ENCODE results near the gene OLFML1. TPM values are rescaled to one million over a fixed set of nuclear protein-coding genes. Genes with fewer than 3 reads are reported as not detected.

OLFML1 gene
- total RNA-seq: 0.18 TPM in 1 of 2 replicates, not detected in the other

DNA sequence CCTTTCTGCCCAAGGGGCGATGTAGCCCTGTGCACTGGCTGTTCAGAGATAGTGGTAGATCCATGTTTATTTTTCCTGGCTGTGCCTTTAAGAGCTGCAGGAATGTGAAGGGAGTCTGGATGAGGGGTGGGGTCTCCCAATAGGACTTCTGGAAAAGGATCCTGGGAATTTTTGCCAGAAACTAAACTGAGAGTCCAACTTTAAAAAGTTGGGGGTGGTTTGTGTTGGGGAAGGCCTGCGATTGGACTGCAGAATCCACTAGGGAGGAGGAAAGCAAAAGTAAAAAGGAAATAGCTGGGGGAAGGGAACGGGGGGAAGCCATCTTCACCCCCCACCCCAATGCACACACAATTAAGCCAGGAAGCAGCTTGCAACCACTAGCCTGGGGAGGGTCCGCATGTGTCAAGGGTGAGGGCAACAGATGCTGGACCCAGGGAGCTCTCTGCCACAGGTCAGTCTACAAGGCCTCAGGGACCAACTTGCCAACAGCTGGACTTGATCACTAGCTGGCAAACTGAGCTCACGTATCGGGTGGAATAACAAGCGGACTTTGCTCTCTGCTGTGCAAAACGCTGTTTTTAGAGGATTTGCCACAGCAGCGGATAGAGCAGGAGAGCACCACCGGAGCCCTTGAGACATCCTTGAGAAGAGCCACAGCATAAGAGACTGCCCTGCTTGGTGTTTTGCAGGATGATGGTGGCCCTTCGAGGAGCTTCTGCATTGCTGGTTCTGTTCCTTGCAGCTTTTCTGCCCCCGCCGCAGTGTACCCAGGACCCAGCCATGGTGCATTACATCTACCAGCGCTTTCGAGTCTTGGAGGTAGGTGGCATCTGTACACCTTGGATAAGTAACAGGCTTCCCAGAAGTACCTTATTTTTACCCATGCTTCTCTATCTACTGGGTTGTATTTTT, at the start of gene OLFML1:
TSS of gene OLFML1 (plus strand) at position 321 of the 912 bp plus-strand sequence. CDS start at position 691, 370 bp downstream.

DNA sequence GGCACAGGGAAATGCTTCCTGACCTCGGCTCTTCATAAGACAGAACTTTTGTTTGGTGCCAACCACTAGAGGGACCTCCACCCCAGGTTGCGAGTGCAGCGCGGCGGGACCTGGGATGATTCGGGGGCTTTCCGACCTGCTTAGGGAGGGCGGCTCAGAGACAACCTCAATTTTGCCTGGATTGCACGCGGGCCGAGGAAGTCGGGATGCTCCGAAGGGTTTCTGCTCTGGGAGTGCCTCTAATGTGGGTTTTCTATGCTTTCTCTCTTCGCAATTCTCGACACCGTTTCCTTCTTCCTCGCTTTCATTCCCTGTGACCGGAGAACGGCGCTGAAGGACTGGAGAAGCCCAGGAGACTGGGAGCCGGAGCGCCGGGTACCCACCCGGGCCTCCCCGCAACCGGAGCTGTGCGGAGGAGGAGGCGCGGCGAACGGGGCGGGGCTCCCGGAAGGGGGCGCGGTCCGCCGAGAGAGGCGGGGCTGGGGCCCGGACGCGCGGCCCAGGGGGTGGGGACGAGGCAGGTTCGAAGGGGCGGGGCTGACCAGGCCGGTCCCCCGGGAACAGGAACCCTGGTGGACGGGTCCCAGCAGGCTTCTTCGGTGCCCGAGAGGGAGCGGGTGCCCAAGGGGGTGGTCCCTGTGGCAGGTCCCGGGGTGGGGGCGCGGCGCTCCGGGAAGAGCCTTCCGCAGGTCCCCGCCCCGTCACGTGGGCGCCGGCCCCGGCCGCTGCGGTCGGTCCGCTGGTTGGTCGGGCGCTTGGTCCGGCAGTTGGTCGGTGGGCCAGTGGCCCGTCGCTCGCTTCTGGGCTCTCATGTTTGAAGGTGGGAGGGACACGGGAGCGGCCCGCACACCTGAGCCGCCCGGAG, 28.2 kb downstream of the OLFML1 start, which contains the start of gene PPFIBP2:
TSS of gene PPFIBP2 (plus strand) at position 766 of the 865 bp plus-strand sequence. CDS start 35,477 bp downstream, outside the sequence.

Other genes starting within 250 kb of the OLFML1 start
- gene SYT9, start 233.6 kb upstream of the OLFML1 start, total RNA-seq: under 0.01 and 0.05 TPM in 2 replicates
- 6.8 and 9.3 TPM in 2 replicates for gene PPFIBP2, start 28.5 kb downstream of the OLFML1 start, total RNA-seq
- 3.7 and 6.8 TPM in 2 replicates for gene CYB5R2, start 188.0 kb downstream of the OLFML1 start, total RNA-seq
- gene OVCH2, start 221.0 kb downstream of the OLFML1 start, total RNA-seq: not detected in 2 replicates